ENCODE data around the gene CMTM6. TPM values are rescaled to one million over a fixed set of nuclear protein-coding genes. Genes with fewer than 3 reads are reported as not detected.

Gene CMTM6
- total and polyA plus RNA-seq, 7 donors, result 19.9 to 82.0 (median 37.7) TPM

- intact Hi-C loops (cut with DNase I), result no loop called here
- no peak overlapping the region for H3K27ac ChIP-seq
- WGBS, 2 donors, result 94 to 97% methylated on average over 5 of the region's 5 CpGs
- TF ChIP-seq POLR2A (IDR thresholded peaks at IDR 0.05) (no peak), POLR2AphosphoS5 (IDR thresholded peaks at IDR 0.05) (no peak)
- no peak for DNase-seq
- H3K36me3 ChIP-seq, result no peaks in the 10 kb centered on the region
- H3K4me3 ChIP-seq, result no peak overlapping the region
- H3K9me3 ChIP-seq, result no peaks in the 10 kb centered on the region
- no peaks in the 10 kb centered on the region for H3K27me3 ChIP-seq
- no peaks in the 10 kb centered on the region for H3K4me1 ChIP-seq
Measured at GRCh38 chr3:32453346-32453745, 49.3 kb downstream of the CMTM6 start.

- Histone ChIP-seq H3K4me1 (no peaks in the 10 kb centered on the region), H3K9me3 (no peaks in the 10 kb centered on the region), H3K27ac (no peak overlapping the region), H3K4me3 (no peak overlapping the region), H3K36me3 (no peaks in the 10 kb centered on the region), H3K27me3 (no peaks in the 10 kb centered on the region)
- TF ChIP-seq POLR2A (IDR thresholded peaks at IDR 0.05), result no peak
- TF ChIP-seq POLR2AphosphoS5 (IDR thresholded peaks at IDR 0.05), result no peak
- TF ChIP-seq EP300 (IDR thresholded peaks at IDR 0.05), result no peak
- no peak for TF ChIP-seq CTCF (IDR thresholded peaks at IDR 0.05)
- intact Hi-C loops (cut with DNase I), result no loop called here
- 91 to 97% methylated on average over 4 of the region's 4 CpGs for WGBS, 2 donors
- no peak for DNase-seq
Measured at GRCh38 chr3:32452009-32452408, 50.6 kb downstream of the CMTM6 start.

GRCh38 chr3:32450992-32451659 is 51.5 kb downstream of the CMTM6 start:
- intact Hi-C loops (cut with DNase I), result no loop called here
- TF ChIP-seq CTCF (IDR thresholded peaks at IDR 0.05) (no peak), EP300 (IDR thresholded peaks at IDR 0.05) (no peak), POLR2AphosphoS5 (IDR thresholded peaks at IDR 0.05) (no peak), POLR2A (IDR thresholded peaks at IDR 0.05) (no peak)
- no peaks in the 10 kb centered on the region for H3K4me1 ChIP-seq
- no peaks in the 10 kb centered on the region for H3K27me3 ChIP-seq
- H3K27ac ChIP-seq, result no peak overlapping the region
- WGBS, 2 donors, result 95 to 96% methylated on average over 12 of the region's 12 CpGs
- no peak for DNase-seq
- H3K36me3 ChIP-seq, result no peaks in the 10 kb centered on the region
- no peaks in the 10 kb centered on the region for H3K9me3 ChIP-seq
- H3K4me3 ChIP-seq, result no peak overlapping the region

GRCh38 chr3:32450426-32450825 is 52.2 kb downstream of the CMTM6 start:
- Histone ChIP-seq H3K9me3 (no peaks in the 10 kb centered on the region), H3K4me3 (no peak overlapping the region), H3K27me3 (no peaks in the 10 kb centered on the region), H3K4me1 (no peaks in the 10 kb centered on the region), H3K36me3 (no peaks in the 10 kb centered on the region), H3K27ac (no peak overlapping the region)
- WGBS, 2 donors, result 94 to 98% methylated on average over 2 of the region's 2 CpGs
- DNase-seq, result no peak
- intact Hi-C loops (cut with DNase I), result no loop called here
- TF ChIP-seq CTCF (IDR thresholded peaks at IDR 0.05) (no peak), EP300 (IDR thresholded peaks at IDR 0.05) (no peak), POLR2A (IDR thresholded peaks at IDR 0.05) (no peak), POLR2AphosphoS5 (IDR thresholded peaks at IDR 0.05) (no peak)

- Histone ChIP-seq H3K4me3 (no peak overlapping the region), H3K36me3 (no peaks in the 10 kb centered on the region), H3K27me3 (no peaks in the 10 kb centered on the region), H3K4me1 (no peaks in the 10 kb centered on the region), H3K27ac (no peak overlapping the region), H3K9me3 (peaks cover 0 to under 1% (median 0%) of the 10 kb centered on the region in 4 donors)
- no peak for DNase-seq
- intact Hi-C loops (cut with DNase I), result no loop called here
- WGBS, 2 donors, result 92 to 94% methylated on average over 3 of the region's 3 CpGs
- TF ChIP-seq CTCF (IDR thresholded peaks at IDR 0.05) (no peak), POLR2AphosphoS5 (IDR thresholded peaks at IDR 0.05) (no peak), EP300 (IDR thresholded peaks at IDR 0.05) (no peak), POLR2A (IDR thresholded peaks at IDR 0.05) (no peak)
Measured at GRCh38 chr3:32449691-32450090, 53.0 kb downstream of the CMTM6 start.

Data from sigmoid colon (tissue), 7 donors.